AG04450 (cell line): Measurements from ENCODE around the gene RAI1. TPM values are rescaled to one million over a fixed set of nuclear protein-coding genes. Genes with fewer than 3 reads are reported as not detected.
"Not testable (repeated sequence)": the region's sequence is repeated elsewhere in the genome, so short reads cannot be mapped to it uniquely, and the experiment has no call there.

Experiments used
- CTCF ChIA-PET: fragments of 300-600, 350-600 bp; formaldehyde crosslinking; extraction: SDS; loops from one replicate; lab custom pipeline; 2022; ENCODE audit warnings: antibody characterized with exemption, inconsistent platforms; lab: Charles Lee
- POLR2A ChIA-PET: fragments of 350-600 bp; formaldehyde crosslinking; extraction: SDS; loops from one replicate; lab custom pipeline; 2021; ENCODE audit warnings: antibody characterized with exemption, inconsistent platforms; lab: Yijun Ruan, JAX
- DNase-seq: peaks from one replicate; pipeline ENCODE4 v3.0.0-alpha.2; 2011; ENCODE audit warnings: low read depth, low spot score
- H3K27ac ChIP-seq: one replicate; pipeline ENCODE4 v1.5.1; 2012; ENCODE audit warnings: low read depth, low read length, control low read depth
- H3K27me3 ChIP-seq: one replicate; pipeline ENCODE4 v1.6.0; 2012; ENCODE audit warnings: low read length; ENCODE audit not compliant: control insufficient read depth, insufficient read depth
- H3K4me3 ChIP-seq: 2 replicates; pipeline ENCODE4 v1.5.1; 2011; ENCODE audit warnings: mild to moderate bottlenecking, low read depth, low read length, control low read depth
- H3K9me3 ChIP-seq: 2 replicates; pipeline ENCODE4 v1.5.1; 2012; ENCODE audit warnings: low read length; ENCODE audit not compliant: control insufficient read depth, insufficient read depth
- CTCF ChIP-seq: IDR thresholded peaks from 2 replicates; pipeline ENCODE4 v1.5.1; 2011; ENCODE audit warnings: low read depth, low read length, control low read depth, inconsistent platforms
- polyA plus RNA-seq: library from polyadenylated mRNA; depleted of rRNA; stranded (reverse); fragments of >200 nt; gene quantifications from 2 replicates; pipeline ENCODE4 v1.2.3, GENCODE V29; 2011

Gene RAI1
- polyA plus RNA-seq, 1 experiment, result 2.1 TPM

- ChIA-PET CTCF (no interaction called here), POLR2A (no interaction called here)
- H3K4me3 ChIP-seq, result no peak overlapping the region
- no peak overlapping the region for H3K27ac ChIP-seq
- H3K9me3 ChIP-seq, result no peaks in the 10 kb centered on the region
- TF ChIP-seq CTCF, result no peak
- peaks cover 6% of the 10 kb centered on the region for H3K27me3 ChIP-seq
- DNase-seq, result no peak
Measured at GRCh38 chr17:17676752-17677151, 4.5 kb upstream of the RAI1 start.

- DNase-seq, result no peak
- Histone ChIP-seq H3K9me3 (no peaks in the 10 kb centered on the region), H3K27me3 (peaks cover 6% of the 10 kb centered on the region), H3K27ac (peak overlapping the region; percentile 12), H3K4me3 (no peak overlapping the region)
- ChIA-PET POLR2A (no interaction called here), CTCF (no interaction called here)
- TF ChIP-seq CTCF, result no peak
Measured at GRCh38 chr17:17677299-17678040, 3.8 kb upstream of the RAI1 start.

- H3K27me3 ChIP-seq, H3K4me3 ChIP-seq, H3K9me3 ChIP-seq, POLR2A ChIA-PET, DNase-seq: not testable (repeated sequence)
- peak overlapping the region; percentile 12 for H3K27ac ChIP-seq
- CTCF ChIA-PET, result interaction anchor here (1.0 to 1.4 kb wide), 2 partner anchors 134 to 182 kb away, joined by 3 to 4 read pairs; no protein-coding TSS in a partner anchor
Measured at GRCh38 chr17:17678063-17678699, 3.1 kb upstream of the RAI1 start.

- Histone ChIP-seq H3K9me3 (no peaks in the 10 kb centered on the region), H3K27me3 (no peaks in the 10 kb centered on the region), H3K4me3 (no peak overlapping the region), H3K27ac (no peak overlapping the region)
- no peak for TF ChIP-seq CTCF
- DNase-seq, result no peak
- POLR2A ChIA-PET, result interaction anchor here (0.5 kb wide), 1 partner anchor 36 kb away, joined by 4 read pairs; no protein-coding TSS in a partner anchor
- CTCF ChIA-PET, result interaction anchor here (1.0 to 1.9 kb wide), 4 partner anchors 11 to 181 kb away, joined by 3 to 17 read pairs (median 4); no protein-coding TSS in a partner anchor
Measured at GRCh38 chr17:17679243-17679642, 2.0 kb upstream of the RAI1 start.

- CTCF ChIA-PET, result interaction anchor here (1.0 to 1.9 kb wide), 6 partner anchors 11 to 180 kb away, joined by 3 to 17 read pairs (median 4); no protein-coding TSS in a partner anchor
- Histone ChIP-seq H3K27ac (no peak overlapping the region), H3K9me3 (no peaks in the 10 kb centered on the region), H3K27me3 (no peaks in the 10 kb centered on the region), H3K4me3 (no peak overlapping the region)
- no peak for TF ChIP-seq CTCF
- POLR2A ChIA-PET, result interaction anchor here (0.5 kb wide), 1 partner anchor 37 kb away, joined by 4 read pairs; no protein-coding TSS in a partner anchor
- DNase-seq, result no peak
Measured at GRCh38 chr17:17679748-17680147, 1.5 kb upstream of the RAI1 start.
